BE2C (cell line): ENCODE data around the gene GDF2.

Source experiments
- DNase-seq: peaks from one replicate; pipeline ENCODE4 v3.0.0-alpha.2; 2020
- H3K27me3 ChIP-seq: fragments of 250-450 bp; sonication (Bioruptor Pico); 2 replicates; pipeline ENCODE4 v1.5.1; 2020; ENCODE audit warnings: mild to moderate bottlenecking
- H3K36me3 ChIP-seq: fragments of 250-450 bp; sonication (Bioruptor Pico); 2 replicates; pipeline ENCODE4 v1.5.1; 2020; ENCODE audit warnings: mild to moderate bottlenecking
- H3K4me1 ChIP-seq: fragments of 250-450 bp; sonication (Bioruptor Pico); 2 replicates; pipeline ENCODE4 v1.5.1; 2020
- H3K4me3 ChIP-seq: 2 replicates; pipeline ENCODE4 v1.5.1; 2011; ENCODE audit warnings: low read depth, low read length
- H3K9me3 ChIP-seq: fragments of 250-450 bp; sonication (Bioruptor Pico); 2 replicates; pipeline ENCODE4 v1.5.1; 2020
- CTCF ChIP-seq: IDR thresholded peaks from 2 replicates; pipeline ENCODE4 v1.5.1; 2012; ENCODE audit warnings: mild to moderate bottlenecking, low read depth, low read length

Gene GDF2

GRCh38 chr10:47351899-47352815 is 29.9 kb downstream of the GDF2 start:
- H3K36me3 ChIP-seq, result no peaks in the 10 kb centered on the region
- no peaks in the 10 kb centered on the region for H3K27me3 ChIP-seq
- no peak overlapping the region for H3K4me3 ChIP-seq
- H3K9me3 ChIP-seq, result no peaks in the 10 kb centered on the region
- no peak for TF ChIP-seq CTCF
- no peaks in the 10 kb centered on the region for H3K4me1 ChIP-seq
- DNase-seq, result no peak

- no peak for TF ChIP-seq CTCF
- Histone ChIP-seq H3K9me3 (no peaks in the 10 kb centered on the region), H3K4me1 (no peaks in the 10 kb centered on the region), H3K36me3 (no peaks in the 10 kb centered on the region), H3K4me3 (no peak overlapping the region), H3K27me3 (no peaks in the 10 kb centered on the region)
- DNase-seq, result no peak
Observed at GRCh38 chr10:47353351-47353750, 31.1 kb downstream of the GDF2 start.

DNA sequence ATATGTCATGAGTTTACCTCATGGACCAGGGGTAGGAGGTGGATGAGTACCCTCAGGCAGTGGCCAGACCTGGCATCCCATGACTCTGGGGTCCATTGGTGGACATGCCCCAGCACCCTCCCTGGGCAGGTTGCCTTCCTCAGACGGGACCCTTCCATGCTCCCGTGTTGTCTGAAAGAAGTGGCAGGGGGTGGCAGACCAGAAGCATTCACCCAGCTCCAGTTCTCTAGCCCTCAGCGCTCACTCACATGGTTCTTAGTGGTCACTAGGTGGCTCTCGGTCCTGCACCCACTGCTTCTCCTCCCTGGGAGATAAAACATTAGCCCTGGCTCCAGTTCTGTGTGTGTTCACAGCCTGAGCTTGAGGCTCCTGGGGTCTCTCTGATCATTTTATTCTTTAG is 31.9 kb downstream of the GDF2 start:
- TF ChIP-seq CTCF, result peak; percentile 12; the same call in 1 of the 2 replicates
- H3K4me3 ChIP-seq, result no peak overlapping the region
- H3K27me3 ChIP-seq, result no peaks in the 10 kb centered on the region
- no peaks in the 10 kb centered on the region for H3K9me3 ChIP-seq
- no peaks in the 10 kb centered on the region for H3K4me1 ChIP-seq
- H3K36me3 ChIP-seq, result no peaks in the 10 kb centered on the region
- DNase-seq, result no peak

DNA sequence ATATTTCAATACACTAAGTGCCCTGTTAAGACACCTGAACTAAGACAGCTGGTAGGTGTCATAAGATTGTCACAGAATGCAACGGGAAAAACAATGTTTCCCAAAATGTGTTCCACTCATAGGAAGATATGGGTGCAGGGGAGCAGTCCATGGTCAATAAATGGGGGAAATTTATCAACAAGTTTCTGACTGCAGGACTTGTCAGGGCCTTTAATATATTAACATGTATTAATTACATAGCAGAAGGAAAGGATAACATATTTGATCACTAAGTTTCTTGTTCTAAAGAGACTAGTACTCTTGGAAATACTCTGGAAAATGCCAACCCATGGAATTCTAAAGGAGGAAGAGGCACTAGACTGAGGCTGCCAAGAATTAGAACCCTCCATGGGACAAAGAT is 32.6 kb downstream of the GDF2 start:
- H3K4me1 ChIP-seq, result no peaks in the 10 kb centered on the region
- no peaks in the 10 kb centered on the region for H3K27me3 ChIP-seq
- TF ChIP-seq CTCF, result no peak
- no peak for DNase-seq
- H3K9me3 ChIP-seq, result no peaks in the 10 kb centered on the region
- no peaks in the 10 kb centered on the region for H3K36me3 ChIP-seq
- H3K4me3 ChIP-seq, result no peak overlapping the region

DNA sequence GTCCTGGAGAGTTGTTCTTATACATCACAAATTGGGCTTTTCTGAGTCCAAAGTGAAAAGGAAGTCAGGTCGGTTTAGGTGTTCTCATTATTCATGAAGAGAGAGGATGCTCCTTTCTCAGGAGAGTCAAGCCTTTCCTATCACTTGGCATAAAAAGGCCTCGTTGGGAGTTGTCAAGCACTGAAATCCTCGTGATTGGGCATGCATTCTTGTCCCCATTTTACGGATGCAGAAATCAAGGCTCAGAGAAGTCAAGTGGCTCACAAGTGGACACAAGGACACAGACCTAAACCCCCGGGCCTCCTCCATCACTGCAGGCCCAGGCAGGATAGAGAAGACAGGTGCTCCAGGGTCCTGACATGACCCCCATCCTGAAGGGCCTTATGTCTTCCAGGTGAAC is 34.5 kb downstream of the GDF2 start:
- H3K4me3 ChIP-seq, result no peak overlapping the region
- H3K4me1 ChIP-seq, result no peaks in the 10 kb centered on the region
- no peak for TF ChIP-seq CTCF
- no peaks in the 10 kb centered on the region for H3K9me3 ChIP-seq
- no peaks in the 10 kb centered on the region for H3K36me3 ChIP-seq
- no peak for DNase-seq
- no peaks in the 10 kb centered on the region for H3K27me3 ChIP-seq

- no peak for DNase-seq
- H3K4me1 ChIP-seq, result no peaks in the 10 kb centered on the region
- H3K36me3 ChIP-seq, result no peaks in the 10 kb centered on the region
- H3K4me3 ChIP-seq, result no peak overlapping the region
- no peak for TF ChIP-seq CTCF
- H3K9me3 ChIP-seq, result no peaks in the 10 kb centered on the region
- no peaks in the 10 kb centered on the region for H3K27me3 ChIP-seq
Observed at GRCh38 chr10:47357131-47357582, 34.9 kb downstream of the GDF2 start.
